T follicular helper cell (primary cell): Measurements from ENCODE around the gene KCNG2.
"Not testable (repeated sequence)": the region's sequence is repeated elsewhere in the genome, so short reads cannot be mapped to it uniquely, and the experiment has no call there.

Experiments used
- DNase-seq: peaks from one replicate; pipeline ENCODE4 v3.0.0-alpha.2; 2020; ENCODE audit warnings: low read depth

KCNG2 gene

GRCh38 chr18:79870301-79871025, 72.7 kb downstream of the KCNG2 start:
- DNase-seq: no peak

- no peak for DNase-seq
Observed at GRCh38 chr18:79871026-79871390, 73.3 kb downstream of the KCNG2 start.

GRCh38 chr18:79871481-79872091, 73.8 kb downstream of the KCNG2 start:
- no peak for DNase-seq

GRCh38 chr18:79872527-79873444, 75.0 kb downstream of the KCNG2 start:
- no peak for DNase-seq

- DNase-seq: no peak
Observed at GRCh38 chr18:79873449-79874110, 75.8 kb downstream of the KCNG2 start.

- DNase-seq: no peak
Observed at GRCh38 chr18:79874553-79875530, 77.1 kb downstream of the KCNG2 start.

GRCh38 chr18:79875531-79875919, 77.8 kb downstream of the KCNG2 start:
- no peak for DNase-seq

GRCh38 chr18:79875931-79876461, 78.3 kb downstream of the KCNG2 start:
- no peak for DNase-seq

- DNase-seq: no peak
Observed at GRCh38 chr18:79876497-79876896, 78.8 kb downstream of the KCNG2 start.

GRCh38 chr18:79877163-79878091, 79.7 kb downstream of the KCNG2 start:
- no peak for DNase-seq

- not testable (repeated sequence) for DNase-seq
Observed at GRCh38 chr18:79878246-79878645, 80.5 kb downstream of the KCNG2 start.

GRCh38 chr18:79878741-79879378, 81.1 kb downstream of the KCNG2 start:
- no peak for DNase-seq

- DNase-seq: no peak
Observed at GRCh38 chr18:79879566-79879965, 81.8 kb downstream of the KCNG2 start.

- no peak for DNase-seq
Observed at GRCh38 chr18:79881695-79882094, 84.0 kb downstream of the KCNG2 start.

GRCh38 chr18:79882522-79883241, 84.9 kb downstream of the KCNG2 start:
- DNase-seq: no peak

- no peak for DNase-seq
Observed at GRCh38 chr18:79883461-79884293, 85.9 kb downstream of the KCNG2 start.

- no peak for DNase-seq
Observed at GRCh38 chr18:79884294-79884962, 86.7 kb downstream of the KCNG2 start.
